Hematopoietic multipotent progenitor cell (in vitro differentiated cells): ENCODE measurements around the gene MEIOC. TPM values are rescaled to one million over a fixed set of nuclear protein-coding genes. Genes with fewer than 3 reads are reported as not detected.

Source experiments
- DNase-seq, 3 donors: peaks; one replicate each; pipeline ENCODE4 v3.0.0-alpha.2; 2011 to 2015; ENCODE audit warnings: low read depth in 2 of 3, low spot score in 2 of 3
- total RNA-seq: library from RNA; depleted of rRNA; stranded (reverse); fragments of >200 nt; gene quantifications from one replicate; pipeline ENCODE4 v1.2.3, GENCODE V29; 2012

Gene MEIOC
- total RNA-seq, 1 donor, result 0.27 TPM

DNA sequence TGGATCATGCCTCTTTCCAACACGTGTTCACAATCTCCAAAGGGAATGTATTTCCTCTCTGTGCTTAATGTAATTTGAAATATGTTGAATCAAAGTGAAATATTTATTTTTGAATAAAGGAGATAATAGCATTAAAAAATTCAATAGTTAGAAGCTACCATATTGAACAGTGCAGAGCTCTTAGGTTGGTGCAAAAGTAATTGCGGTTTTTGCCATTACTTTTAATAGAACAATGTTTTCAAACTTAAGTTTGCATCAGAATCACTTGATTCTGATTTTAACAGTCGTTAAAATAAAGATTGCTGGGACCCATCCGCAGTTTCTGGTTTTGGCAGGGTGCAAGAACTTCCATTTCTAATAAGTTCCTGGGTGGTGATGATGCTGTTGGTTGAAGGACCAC is 10.0 kb upstream of the MEIOC start:
- DNase-seq, result no peak

DNA sequence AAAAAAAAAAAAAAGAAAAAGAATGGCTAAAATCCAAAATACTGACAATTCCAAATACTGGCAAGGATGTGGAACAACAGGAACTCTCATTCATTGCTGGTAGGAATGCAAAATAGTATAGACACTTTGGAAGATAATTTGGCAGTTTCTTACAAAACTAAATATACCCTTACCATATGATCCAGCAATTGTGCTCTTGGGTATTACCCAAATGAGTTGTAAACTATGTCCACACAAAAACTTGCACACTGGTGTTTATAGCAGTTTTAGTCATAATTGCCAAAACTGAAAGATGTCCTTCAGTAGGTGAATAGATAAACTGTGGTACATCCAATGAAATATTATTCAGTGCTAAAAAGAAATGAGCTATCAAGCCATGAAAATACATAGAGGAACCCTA is 8.5 kb upstream of the MEIOC start:
- DNase-seq, result no peak

DNA sequence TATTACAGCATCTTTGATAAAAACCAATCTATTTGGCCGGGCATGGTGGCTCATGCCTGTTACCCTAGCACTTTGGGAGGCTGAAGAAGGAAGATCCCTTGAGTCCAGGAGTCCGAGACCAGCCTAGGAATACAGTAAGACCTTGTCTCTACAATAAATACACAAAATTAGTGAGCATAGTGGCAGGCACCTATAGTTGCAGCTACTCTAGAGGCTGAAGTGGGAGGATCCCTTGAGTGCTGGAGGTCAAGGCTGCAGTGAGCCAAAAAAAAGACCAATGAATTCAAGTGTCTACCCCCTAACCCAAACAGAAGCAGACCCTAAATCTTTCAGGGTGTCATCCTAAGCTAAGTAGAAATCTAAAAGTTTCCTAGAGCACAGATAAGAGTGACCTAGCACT is 7.3 kb upstream of the MEIOC start:
- DNase-seq, result no peak

DNA sequence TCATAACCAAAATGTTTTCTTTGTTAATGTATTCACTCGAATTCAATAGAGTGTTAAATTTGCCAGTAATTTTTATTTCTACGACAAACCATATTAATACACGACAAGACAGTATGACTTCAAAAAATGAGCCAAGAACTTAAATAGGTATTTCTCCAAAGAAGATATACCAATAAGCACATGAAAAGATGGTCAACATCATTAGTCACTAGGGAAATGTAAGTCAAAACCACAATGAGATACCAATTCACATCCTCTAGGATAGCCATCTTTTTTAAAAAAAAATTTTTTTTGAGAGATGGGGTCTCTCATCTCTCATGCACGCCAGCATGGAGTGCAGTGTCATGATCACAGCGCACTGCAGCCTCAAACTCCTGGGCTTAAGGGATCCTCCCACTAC is 5.0 kb upstream of the MEIOC start:
- peak in 1 of 3 donors; percentile 17 for DNase-seq

DNA sequence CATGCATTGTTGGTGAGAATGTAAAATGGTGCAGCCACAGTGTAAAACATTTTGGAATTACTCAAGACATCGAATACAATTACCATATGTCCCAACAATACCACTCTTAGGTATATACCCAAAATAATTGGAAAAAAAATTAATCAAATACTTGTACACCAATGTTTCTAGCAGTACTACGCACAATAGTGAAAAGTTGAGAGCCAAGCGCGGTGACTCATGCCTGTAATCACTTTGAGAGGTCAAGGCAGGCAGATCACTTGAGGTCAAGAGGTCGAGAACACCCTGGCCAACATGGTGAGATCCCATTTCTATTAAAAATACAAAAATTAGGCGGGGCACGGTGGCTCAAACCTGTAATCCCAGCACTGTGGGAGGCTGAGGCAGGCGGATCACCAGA is 3.5 kb upstream of the MEIOC start:
- DNase-seq, result no peak

DNA sequence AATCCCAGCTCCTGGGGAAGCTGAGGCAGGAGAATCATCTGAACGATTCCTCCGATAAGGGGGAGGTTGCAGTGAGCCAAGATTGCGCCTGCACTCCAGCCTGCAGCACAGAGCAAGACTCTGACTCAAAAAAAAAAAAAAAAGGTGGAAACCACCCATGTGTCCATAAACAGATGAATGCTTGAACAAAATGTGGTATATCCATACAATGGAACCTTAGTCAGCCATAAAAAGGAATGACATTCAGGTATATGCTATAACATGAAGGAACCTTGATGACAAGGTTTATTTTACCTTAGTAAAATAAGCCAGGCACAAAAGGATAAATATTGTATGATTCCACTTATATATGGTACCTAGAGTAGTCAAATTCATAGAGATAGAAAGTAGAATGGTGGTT is 2.9 kb upstream of the MEIOC start:
- DNase-seq, result no peak

DNA sequence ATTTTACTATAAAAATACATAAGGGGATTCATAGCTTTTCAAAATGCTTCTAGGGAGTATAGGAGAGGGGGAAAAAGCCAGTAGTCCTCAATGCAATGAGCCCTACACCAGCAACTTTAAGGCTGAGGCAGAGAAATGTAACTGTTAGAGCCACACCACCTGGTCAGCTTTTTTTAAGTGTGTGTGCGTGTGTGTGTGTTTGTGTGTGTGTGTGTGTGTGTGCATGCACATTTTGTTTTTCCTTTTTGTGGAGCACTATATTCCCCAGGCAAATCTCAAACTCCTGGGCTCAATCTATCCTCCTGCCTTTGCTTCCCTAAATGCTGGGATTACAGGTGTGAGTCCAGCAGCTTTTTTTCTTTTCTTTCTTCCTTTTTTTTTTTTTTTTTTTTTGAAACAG is 2.3 kb upstream of the MEIOC start:
- DNase-seq, result no peak

DNA sequence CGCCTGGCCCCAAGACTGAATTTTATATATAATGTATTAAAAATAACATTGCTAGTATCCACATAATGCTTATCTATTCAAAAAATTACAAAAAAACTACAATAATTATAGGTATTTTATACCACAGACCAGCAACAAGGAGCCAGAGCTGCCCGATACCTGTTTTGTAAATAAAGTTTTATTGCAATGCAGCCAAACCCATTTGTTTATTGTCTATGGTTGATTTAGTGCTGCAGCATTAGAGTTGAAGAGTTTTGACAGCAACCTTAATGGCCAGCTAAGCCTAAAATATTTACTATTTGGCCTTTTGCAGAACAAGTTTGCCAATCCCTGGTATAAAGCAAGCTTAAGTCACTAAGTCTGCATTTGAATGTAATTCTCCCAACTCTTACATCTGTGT is 5.6 kb downstream of the MEIOC start:
- DNase-seq, result no peak

DNA sequence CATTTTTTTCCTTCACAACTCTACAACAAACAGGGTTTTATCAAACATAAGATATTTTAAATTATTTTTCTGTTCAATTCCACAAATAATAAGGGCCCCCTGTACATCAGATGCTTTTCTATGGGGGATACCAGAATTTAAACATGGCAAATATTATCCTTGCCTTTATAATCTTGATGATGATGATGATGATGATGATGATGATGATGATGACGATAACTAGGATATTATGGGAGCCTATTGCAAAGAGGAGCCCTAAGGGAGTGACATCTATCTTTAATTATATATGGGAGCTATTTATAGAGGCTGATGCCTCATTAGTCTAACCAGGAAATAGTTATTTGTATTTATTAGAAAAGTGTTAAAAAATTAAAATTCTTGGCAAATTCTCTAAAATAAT is 6.8 kb downstream of the MEIOC start:
- DNase-seq, result no peak

DNA sequence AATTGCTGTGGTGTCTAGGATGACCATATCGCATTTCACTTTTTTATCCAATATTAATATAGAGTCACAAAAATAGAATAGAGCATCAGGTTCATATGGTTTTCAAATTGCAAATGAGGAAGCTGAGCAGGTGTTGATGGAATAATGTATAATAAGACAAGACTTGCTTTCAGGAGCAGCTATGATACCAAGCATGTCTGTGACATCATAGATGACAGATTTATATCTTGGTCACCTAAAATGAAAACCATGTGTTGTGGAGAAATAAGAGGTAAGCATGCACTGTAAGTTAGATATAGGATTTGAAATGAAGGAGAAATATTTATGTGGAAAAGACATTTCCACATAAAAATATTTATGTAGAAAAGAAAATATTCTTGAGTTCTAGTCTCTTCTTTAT is 8.6 kb downstream of the MEIOC start:
- DNase-seq, result no peak

DNA sequence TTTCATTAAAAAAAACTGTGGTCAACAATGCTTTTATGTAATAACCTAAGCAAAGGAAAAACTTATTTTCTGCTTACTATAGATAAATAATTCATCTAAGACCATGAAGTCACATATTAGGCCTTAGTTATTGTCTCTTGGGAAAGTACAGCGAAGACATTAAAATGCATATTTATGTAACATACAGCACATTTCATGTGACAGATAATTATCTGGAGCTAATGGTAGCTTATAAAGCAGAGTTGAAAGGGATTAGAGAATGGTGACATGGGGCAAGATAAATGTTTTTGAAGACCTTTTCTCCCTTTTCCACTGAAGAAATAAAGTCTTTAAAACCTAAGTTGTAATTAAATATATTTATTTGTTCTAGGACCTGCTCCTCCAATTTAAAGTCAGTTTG is 9.7 kb downstream of the MEIOC start:
- DNase-seq, result no peak

DNA sequence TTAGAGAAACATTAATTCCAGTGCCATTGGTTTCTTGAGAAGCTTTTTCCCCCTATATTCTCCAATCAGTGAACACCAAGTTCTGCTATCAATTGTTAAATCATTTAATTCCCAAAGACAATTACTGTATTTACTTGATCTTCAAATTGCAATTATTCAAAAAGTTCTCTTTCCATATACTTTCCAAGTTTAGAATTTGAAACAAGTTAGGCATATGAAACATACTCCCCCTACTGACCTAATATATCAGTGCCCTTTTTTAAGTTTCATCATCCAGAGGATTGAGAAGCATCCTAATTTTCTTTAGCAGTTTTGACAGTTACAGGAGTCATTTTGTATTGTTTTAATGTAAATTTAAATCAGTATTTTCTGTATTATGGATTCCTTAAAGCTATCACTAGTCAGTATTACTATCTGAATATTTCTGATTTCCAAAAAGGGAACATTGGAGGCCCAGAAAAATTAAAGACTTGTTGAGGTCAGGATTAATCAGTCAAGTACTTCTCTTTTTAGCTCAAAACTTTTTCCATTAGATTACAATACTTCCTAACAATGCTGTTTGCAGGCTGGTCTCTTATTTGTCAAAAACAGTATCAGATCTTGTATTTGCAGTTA is 16.3 kb downstream of the MEIOC start:
- DNase-seq, result peak in 1 of 3 donors; percentile 38

DNA sequence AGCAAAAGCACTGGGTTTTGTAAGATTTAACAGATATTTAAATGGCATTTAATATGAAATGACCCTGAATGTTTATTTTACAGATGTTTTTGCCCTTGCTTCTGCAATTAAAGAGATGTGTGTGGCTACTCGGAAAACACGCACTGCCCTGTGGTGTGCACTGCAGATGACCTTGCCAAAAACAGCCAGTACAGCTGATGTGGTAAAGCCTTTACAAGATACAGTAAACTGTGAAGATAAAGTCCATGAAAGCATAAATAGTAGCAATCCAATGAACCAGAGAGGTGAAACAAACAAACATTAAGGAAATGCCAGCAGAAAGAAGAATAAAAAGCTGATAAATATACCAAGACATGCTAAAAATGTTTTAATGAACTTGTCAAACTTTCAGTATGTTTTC is 17.6 kb downstream of the MEIOC start:
- no peak for DNase-seq

DNA sequence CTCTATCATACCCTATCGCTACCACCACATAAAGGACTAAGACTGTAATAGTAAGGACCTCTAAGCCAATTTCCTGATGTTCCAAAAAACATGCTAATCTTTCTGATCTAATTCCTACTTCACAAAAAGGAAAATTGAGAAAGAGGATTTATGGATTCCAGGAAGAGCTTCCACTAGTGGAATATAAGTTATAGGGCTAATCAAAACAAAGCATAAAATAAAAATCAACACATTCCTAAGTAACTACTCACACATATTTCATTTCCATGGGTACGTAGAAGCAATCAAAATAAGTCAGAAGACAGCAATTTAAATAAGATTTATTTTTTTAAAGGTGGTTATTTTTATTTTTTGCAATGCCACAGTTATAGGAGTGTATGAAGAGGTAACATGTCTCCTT is 20.9 kb downstream of the MEIOC start:
- DNase-seq, result no peak

DNA sequence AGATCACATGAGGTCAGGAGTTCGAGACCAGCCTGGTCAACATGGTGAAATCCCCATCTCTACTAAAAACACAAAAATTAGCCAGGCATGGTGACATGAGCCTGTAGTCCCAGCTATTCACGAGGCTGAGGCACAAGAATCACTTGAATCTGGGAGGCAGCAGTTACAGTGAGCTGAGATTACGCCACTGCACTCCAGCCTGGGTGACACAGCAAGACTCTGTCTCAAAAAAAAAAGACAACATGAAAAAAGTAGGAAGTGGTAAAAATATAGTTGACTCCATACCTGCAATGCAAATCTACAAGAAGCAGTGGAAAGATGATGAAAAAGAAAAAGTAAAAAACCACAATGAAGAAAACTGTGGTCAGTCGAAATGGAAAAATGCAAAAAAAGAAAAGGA is 27.0 kb downstream of the MEIOC start:
- DNase-seq, result peak in 1 of 3 donors; percentile 17

DNA sequence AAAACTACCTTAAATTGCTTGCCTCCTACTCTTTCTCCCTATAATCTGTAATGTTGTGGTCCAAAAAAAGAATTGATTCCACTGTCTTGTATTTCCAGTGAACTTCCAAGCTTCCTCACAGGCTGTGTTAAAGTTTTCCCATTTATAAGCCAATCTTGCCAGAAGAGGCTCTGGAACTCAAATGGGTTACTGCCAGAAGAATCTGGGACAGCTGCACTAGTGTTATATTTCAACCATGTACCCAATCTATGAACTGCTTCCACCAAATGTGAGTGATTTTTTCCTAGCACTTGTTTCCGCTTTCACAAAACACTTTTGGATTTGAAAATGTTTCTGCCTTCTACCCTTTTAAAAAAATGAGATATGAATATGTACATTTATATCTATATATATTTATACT is 31.5 kb downstream of the MEIOC start:
- DNase-seq, result no peak

DNA sequence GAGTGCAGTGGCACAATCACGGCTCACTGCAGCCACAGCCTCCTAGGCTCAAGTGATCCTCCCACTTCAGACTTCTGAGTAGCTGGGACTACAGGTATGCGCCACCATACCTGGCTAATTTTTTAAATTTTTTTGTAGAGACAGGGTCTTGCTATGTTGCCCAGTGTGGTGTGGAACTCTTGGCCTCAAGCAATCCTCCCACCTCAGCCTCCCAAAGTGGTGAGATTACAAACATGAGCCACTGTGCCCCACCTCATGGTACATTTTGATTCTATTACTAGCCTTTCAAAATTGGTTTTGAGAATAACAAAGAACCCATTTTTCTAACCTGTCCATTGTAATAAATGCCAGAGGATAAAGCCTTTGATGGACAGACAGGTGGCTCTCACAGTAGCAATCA is 31.9 kb downstream of the MEIOC start:
- DNase-seq, result no peak

DNA sequence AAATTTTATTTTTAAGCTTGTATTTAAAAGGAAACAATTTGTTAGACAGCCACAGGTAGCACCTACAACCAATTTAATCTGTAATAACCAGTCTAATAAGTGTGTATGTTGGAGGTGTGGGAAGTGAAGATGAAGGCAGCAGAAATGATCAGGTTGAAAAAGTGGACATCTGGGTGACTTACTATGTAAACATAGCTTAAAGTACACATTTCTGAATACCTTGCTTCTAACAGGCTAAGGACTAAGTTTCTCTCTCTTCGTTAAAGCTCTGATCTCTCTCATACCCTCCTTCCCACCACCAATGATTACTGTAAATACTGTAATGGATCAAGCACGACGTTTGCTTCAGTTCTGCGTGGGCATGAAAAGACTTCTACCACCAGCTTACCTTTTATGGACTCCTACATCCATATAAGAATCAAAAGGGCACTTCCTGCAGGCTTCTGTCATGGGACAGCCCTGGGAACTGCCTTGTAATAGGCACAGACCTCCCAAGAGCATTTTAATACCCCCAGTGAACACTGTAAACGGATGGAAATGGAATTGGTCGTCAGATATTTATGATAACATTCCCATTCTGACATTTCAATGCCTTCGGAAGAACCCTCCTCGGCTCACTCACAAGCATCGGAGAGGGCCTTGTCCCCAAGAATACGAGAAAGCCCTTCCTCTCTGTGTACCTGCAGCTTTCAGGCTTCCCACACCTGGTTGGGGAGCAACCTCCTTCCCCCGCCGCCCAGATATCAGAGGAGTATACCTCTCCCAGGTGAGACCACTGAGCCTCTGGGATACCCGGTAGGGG is 32.6 kb downstream of the MEIOC start:
- no peak for DNase-seq

DNA sequence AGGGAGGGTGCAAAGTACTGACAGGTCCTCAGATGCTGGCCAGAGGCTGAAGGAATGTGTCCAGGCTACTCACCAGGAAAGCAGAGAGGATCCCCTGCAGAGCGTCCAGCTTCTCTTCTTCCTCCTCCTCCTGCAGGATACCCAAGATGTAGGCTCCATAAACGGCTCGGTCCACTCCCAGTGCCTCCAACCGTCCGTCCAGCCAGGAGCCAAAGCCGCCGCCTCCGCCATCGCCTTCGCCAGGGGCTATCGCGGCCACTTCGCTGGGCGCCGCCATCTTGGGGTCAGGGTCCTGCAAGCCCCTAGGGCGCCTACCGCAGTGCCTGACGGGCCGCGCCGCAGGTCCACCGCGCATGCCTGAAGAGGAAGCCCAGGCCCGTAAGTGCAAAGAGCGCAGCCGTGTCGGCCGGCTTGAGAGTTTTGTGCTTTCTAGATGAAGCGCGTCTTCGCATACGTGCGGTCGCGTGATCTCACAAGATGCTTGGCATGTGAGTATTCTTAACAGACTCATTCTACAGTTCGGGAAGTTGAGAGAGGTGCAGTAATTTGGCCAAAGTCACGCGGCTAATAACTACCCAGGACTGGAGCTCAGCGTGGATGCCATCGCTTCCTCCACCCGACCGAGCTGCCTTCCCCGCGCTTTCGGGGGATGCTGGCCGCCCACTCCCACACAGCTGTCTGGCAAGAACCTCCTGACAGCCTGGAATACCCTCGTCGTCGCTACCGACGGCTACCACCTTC is 33.4 kb downstream of the MEIOC start, which contains the start of gene CCDC43:
Gene CCDC43 (minus strand): TSS at position 300 of the 741 bp plus-strand sequence. CDS start 23 bp downstream, at position 277.
- peak; percentile 82 to 94 (median 92) for DNase-seq

DNA sequence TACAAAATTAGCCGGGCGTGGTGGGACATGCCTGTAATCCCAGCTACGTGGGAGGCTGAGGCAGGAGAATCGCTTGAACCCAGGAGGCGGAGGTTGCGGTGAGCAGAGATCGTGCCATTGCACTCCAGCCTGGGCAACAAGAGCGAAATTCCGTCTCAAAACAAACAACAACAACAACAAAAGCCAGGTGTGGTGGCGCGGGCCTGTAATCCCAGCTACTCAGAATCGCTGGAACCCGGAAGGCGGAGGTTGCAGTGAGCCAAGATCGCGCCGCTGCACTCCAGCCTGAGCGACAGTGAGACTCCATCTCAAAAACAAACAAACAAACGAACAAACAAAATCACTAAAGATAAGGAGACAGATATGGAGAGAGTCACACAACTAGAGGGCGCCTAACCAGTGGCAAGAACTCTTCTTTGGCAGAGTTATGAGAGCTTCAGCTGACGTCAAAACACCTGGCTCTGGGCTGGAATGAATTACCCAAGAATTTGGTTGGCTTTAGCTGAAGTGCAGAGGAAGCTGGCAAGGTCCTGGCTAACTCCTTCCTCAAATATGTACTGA is 34.6 kb downstream of the MEIOC start:
- peak in 2 of 3 donors; percentile 33 to 54 for DNase-seq

DNA sequence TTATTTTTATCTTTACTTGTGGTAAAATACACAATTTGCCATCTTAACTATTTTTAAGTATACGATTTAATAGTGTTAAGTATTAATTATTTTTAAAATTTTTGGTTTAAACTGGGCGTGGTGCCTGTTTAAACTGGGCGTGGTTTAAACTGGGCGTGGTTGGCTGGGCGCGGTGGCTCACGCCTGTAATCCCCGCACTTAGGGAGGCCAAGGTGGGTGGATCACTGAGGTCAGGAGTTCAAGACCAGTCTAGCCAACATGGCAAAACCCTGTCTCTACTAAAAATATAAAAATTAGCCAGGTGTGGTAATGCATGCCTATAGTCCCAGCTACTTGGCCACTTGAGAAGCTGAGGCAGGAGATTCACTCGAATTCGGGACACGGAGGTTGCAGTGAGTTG is 37.3 kb downstream of the MEIOC start:
- DNase-seq, result no peak
